ENCODE results near the gene RALGAPA2. TPM values are rescaled to one million over a fixed set of nuclear protein-coding genes. Genes with fewer than 3 reads are reported as not detected.

Gene RALGAPA2
- 9.5 and 12.0 TPM in 2 replicates for total RNA-seq (2014; rRNA removed; shearing (Covaris generic))

DNA sequence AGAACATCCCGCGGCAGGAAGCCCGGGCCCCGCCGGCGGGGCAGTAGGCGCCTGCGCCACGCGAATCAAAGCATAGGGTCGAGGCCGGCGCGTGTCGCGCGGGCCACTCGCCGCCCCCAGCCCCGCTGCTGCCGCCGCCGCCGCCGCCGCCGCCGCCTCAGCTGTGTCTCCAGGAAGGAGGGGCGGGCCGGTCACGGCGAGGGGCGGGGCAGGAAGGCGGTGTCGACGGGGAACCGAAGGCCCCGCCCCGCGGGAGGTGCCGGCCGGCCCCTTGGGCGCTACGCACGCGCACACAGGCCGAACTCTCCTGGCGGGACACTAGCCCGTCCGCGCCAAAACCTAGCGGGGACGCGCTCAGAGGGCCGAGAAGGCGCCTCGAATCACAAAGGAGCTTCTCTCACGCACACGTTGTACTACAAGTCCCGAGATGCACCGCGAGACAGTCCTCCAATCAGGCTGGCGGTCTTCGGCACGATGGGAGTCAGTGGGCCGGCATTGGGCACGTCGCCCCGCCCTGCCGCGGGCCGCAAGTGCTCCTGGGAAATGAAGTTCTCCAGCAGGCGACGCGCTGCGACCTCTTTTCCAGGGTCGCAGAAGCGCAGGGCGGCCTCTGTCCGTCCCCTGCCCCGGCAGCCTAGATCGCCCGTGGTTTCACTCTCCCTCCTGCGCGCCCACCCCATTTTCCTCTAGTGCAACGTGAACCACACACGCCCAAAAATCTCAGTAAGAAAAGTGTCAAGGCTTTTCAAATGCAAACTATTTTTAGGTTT is at the start of gene RALGAPA2:
RALGAPA2 (minus strand) TSS at position 171 of the 770 bp plus-strand sequence; CDS start at position 7, 164 bp downstream.
- peak; percentile 99 for DNase-seq (ENCODE audit: low read depth)

DNA sequence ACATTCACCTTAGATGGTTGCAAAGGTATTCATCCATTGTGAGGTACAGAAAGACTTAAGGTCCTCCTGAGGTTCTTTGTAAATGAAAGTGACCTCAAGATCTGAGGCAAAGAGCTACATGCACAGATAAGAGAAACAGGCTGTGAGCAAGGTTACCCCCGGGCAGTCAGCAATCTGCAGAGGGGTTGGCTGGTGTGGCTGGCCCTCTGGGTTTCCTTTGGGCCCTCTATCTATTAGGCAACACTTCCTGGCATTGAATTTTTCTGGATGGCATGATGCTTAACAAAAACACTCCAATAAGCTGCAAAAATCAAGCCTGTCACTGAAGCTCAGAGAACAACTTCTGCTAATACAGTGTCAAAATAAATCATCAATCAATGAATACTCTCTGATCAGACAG is 48.9 kb upstream of the RALGAPA2 start:
- no peak for DNase-seq (ENCODE audit: low read depth)

DNA sequence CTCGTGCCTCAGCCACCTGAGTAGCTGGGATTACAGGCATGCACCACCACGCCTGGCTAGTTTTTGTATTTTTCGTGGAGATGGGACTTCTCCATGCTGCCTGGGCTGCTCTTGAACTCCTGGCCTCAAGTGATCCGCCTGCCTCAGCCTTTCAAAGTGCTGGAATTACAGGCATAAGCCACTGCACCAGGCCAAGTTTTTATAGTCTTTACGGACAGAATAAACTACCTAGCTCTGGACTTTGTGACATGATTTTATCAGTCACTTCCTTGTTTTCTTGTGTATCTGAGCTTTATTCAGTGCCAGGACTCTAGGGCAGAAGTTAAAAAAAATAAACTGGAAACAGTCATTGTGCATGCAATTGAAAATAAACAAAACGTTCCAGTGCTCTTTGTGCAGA is 46.7 kb upstream of the RALGAPA2 start:
- DNase-seq (ENCODE audit: low read depth), result peak; percentile 58

DNA sequence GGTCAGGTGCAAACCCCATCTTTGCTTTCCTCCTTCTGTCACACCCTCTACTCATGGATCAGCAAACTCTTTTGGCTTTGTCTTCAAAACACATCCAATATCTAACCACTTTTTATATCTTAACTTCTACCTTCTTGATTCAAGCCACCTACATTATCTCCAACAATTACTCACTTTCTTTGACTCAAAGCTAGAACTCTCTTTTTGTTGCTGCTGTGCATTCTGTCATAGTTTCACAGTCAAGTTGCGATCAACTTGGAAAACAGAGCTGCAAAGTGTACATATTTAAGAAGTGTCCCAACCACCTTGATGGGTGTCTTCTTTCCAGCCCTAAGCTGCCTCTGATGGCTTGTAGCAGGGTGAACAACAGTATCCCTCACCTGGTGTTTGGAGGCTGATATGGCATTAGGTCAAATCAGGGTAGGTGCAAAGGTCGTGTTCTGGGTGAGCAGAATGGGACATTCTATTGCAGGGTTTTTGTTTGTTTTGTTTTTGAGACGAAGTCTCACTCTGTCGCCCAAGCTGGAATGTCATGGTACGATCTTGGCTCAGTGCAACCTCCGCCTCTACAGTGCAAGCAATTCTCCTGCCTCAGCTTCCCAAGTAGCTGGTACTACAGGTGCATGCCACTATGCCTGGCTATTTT is 43.4 kb upstream of the RALGAPA2 start:
- no peak for DNase-seq (ENCODE audit: low read depth)

DNA sequence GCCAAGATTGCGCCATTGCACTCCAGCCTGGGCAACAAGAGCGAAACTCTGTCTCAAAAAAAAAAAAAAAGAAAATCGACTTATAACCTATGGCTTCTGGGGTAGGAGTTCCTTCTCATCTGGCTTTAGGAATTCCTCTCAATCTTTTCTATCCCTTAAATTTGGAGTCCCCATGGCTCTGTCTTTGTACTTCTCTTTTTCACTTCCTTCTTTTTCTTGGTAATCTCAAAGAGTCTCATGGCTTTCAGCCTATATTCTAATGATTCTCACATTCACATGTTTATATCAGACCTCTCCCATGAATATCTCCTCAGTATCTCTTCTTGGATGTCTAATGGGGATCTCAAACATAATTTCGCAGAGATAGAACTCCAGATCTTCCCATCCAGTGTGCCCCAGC is 42.8 kb upstream of the RALGAPA2 start:
- DNase-seq (ENCODE audit: low read depth), result no peak

DNA sequence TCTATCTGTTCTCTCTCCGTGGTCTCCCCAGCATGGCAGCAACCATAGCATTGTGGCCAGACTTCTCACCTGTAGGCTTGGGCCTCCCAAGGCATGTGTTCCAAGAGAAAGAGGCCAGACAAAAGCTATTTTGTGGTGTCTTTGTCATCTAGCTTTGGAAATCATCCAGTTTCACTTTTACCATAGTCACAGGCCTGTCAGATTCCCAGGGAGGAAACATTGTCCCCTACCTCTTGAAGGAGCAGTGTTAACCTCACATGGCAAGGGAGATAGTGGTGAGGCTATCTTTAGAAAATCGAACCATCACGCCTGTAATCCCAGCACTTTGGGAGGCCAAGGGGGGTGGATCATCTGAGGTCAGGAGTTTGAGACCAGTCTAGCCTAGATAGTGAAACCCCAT is 42.3 kb upstream of the RALGAPA2 start:
- no peak for DNase-seq (ENCODE audit: low read depth)

DNA sequence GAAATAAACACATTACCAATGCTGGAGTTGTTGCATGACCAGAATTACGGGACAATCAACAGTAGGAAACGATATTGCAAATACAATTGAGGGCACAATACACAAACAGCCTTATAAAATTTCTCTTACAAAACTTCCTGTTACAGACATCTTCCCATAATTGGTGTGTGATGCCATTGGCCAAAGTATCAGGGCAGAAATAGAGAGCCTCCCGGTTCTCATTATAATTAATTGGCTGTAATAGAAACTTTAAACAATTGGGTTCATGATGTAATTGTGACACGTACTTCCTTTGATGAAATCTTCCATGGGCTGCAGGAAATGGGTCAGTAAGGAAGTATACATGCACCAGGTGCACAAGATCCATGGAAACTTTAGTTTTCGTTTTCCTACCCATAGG is 40.3 kb upstream of the RALGAPA2 start:
- DNase-seq (ENCODE audit: low read depth), result no peak

DNA sequence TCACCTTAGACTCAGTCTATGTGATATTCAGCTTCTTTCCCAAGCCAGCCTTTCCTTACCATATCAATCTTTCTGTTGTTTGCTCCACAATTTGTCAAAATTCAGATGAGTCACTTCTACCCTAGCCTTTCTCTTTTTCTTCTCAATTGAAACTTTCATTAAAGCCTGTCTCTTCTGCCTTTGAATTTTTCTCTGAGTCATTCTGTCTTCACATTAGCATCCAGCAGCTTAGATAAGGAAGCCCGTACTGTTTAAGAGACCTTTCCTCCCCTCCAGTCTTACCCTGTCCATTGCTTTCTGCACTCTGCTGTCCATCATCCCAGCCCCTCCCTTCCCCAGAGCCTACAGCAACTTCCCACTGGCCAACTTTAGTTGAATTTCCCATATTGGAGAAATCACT is 34.9 kb upstream of the RALGAPA2 start:
- DNase-seq (ENCODE audit: low read depth), result no peak

DNA sequence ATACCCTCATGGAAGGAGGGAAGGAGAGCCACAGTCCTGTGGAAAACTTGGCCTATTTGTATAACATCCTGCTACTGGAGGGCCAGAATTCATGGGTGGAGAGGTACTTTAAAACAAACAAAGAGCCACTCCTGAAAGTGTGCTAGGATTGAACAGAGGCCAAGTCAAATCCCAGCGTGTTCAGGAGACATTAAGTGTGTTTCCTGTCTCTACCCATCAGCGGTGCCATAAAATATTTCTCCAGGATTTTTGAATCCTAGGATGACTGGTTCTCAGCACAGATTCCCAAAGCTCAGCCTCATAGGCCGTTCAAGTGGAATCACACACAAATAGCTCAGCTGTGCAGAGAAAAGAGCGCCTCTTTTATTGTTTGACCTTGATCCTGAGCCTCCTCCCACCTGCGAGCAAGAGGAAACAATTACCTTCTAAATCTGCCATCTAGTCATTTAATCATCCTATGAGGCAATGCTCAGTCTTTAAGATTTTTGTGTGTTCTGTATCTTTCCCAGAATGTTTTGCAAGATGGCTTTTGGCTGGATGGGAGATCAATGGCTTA is 31.8 kb upstream of the RALGAPA2 start:
- no peak for DNase-seq (ENCODE audit: low read depth)

DNA sequence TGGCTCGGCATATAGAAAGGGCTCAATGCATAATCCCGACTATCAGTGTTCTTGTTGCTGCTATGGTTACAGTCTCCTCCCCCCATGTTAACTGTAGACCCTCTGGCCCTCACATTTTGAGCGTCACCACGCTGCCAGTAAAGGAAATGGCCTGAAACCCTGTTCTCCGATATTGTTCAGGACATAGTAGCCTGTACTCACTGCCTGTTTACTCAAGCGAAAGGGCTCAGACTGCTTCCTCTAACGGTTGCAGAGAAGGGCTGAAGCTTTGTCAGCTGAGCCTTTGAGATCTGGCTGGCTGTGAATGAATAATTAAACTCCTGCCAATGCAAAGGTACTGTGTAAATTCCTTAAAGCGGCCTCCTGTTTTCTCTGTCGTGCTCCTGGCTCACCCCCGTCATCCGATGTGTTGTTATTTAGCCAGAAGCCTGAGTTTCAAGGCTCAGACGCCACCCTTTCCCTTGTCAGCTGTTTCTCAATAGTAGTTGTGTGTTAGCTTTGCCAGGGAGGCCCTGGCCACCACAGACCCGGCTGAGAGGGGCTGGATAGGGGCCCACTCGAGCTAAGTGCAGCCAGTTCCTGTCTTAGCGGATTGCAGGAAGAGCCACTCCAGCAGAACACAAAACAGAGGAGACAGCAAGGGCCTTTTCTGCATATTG is 31.2 kb upstream of the RALGAPA2 start:
- DNase-seq (ENCODE audit: low read depth), result no peak

DNA sequence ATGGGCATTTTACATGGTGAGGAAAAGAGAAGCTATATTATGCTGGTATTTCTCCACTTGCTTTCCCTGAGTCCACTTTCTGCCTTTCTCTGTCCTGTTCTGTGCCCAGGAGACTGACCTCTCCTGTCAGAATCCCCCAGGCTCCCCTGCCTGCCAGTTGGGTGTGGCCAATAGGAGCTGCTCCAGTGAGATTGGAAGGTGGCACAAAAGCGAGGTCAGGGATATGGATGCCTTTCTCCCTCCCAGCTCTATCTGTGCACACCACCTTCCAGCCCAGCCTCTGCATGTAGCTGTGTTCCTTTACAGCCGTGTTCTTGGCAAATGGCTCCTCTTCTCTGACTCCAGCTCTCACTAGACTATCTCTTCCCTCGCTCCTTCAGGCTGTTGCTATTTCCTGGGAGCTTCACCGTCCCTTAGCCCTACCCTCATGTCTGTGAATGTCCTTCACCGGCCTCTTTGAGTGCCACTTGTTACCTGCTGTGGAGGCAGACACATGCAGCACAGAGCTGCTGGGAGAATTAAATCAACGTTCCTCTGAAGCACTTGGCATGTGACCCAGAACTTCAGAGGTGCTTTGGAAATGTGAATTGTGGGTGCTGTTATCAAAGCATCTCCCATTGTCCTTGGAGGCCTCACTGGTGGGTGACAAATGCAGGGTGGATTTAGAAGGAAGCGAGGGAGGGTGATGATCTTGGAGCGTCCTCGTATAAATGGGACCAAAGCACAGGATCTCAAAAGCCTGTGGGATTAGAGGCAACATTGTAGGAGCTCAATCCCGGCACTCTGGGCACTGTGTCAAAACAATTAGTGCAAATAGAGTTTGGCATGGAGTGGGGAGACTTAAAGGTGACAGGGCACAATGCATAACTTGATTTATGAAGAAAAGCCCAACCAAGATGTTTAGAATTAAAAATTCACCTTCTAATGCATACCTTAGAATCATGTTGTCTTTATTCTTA is 28.9 kb upstream of the RALGAPA2 start:
- no peak for DNase-seq (ENCODE audit: low read depth)

DNA sequence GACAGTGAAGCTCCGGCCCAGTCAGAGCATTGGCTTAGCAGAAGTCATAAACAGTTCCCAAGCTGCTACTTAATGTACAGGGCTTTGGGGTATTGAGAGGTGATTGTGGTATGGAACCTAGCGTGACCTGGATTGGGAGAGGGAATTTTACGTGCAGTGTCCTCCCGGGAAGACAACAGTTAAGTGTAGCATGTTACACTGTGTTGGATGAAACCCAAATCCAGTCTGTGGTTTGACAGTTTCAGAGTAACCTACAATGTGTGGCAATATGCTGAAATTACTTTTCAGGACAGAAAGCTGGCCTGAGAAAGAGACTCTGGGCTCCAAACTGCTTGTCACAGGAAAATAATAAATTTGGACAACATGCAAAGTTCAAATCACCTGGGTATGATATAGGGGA is 28.1 kb upstream of the RALGAPA2 start:
- DNase-seq (ENCODE audit: low read depth), result no peak

DNA sequence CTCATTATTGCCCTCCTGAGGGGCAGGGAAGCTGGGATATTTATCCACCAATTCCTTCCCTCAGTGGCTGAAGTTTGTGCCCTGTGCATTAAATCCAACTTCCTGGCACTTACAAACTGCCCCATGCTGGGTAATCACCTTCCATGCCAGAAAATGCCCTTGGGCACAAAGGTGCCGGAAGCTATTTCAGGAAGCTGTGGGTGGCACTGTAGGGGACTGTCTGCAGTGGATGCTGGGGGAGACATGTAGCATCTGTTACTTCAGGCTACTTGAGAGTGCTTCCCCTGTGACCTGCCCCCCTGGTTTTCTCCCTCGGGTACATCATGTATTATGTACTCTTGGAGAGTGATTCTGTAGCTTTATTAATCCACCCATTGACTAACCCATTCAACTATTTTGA is 24.7 kb upstream of the RALGAPA2 start:
- DNase-seq (ENCODE audit: low read depth), result no peak

DNA sequence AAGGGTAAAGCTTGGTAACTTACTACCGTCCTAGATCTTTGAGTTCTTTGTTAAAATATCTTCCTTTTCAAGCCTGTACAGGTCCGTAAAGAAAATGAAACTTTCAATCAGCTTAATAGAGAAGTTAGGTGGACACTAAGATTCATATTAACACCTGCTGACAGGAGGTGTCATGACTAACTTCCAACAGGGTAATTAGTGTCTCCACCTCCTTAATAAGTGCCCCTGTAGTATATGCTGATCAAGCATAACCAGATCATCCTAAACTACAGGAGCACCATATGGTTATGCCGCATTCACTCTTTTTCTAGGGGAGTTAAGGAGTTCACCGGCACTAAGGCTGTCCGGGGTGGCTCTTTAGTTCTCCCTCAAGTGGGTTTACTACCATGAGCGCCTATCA is 23.9 kb upstream of the RALGAPA2 start:
- DNase-seq (ENCODE audit: low read depth), result no peak

DNA sequence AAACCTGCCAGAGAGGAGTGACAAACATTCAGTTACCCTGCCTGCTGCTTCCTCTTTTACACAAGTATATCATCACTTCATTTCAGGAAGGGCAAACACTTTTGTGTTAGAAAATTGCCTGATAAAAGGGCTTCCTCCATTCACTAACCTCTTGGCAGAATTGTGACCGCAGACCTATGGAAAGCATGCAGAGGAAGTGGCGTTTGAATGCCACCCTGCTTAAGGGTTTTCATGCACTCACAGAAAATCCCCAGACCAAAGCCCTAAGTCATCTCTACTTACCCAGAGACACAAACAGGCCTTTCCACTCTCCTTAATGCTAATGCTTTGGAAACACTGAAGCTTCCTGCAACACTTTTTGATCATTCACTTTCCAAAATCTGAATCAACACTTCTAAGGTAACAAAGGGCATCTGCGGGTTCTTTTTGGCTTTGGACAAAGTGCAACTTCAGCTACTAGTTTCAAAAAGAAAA is 22.1 kb upstream of the RALGAPA2 start:
- no peak for DNase-seq (ENCODE audit: low read depth)

DNA sequence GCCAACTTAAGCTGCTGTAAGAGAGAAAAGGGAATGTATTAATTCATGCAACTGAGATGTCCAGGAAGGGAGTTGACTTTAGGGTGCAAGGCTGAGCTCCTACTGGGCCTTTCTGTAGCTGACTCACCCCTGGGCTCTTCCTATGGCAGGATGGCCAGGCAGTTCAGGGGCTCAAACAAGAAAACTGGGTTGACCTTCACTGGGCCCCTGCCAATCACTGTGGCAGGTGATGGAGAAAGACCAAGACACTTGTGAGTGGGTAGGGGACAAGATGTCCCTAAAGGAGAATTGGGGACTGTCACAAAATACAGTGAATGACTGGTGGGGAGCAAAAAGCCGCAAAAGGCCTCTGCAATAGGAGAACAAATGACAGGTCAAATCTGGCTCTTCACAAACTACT is 21.5 kb upstream of the RALGAPA2 start:
- no peak for DNase-seq (ENCODE audit: low read depth)

DNA sequence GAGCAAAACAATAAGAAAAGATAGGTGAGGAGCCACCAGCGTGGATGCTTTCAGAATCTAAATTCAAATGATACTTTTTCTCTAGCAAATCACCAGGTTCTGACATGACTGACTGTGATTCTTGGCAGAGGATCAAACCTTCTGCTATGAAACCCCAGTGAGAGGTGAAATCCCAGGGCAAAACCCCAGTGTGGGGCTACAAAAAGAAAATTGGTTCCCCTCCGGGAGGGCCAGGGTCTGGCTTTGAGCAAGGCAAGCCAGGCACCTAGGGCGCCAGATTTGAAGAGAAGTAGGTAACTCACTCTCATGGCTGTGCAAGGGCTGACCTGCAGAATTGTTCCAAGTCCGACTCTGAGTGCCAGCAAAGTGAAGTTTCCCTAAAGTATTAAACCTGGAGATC is 20.2 kb upstream of the RALGAPA2 start:
- peak; percentile 39 for DNase-seq (ENCODE audit: low read depth)

DNA sequence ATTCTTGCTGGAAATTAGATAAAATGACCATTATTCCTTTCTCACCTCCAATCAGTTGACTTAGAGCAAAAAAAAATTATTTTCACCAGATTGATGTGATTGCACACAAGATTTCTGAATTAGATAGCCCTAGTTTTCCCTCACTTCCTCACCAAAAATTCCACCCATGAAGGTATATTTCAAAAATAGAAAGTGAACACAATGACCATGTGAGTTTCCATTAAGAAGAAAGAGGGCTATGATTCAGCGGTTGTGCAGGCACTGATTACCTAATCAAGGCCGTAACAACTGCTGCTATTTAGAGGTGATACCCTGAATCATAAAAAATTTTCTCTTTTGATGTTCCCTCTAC is 19.5 kb upstream of the RALGAPA2 start:
- DNase-seq (ENCODE audit: low read depth), result peak; percentile 66

DNA sequence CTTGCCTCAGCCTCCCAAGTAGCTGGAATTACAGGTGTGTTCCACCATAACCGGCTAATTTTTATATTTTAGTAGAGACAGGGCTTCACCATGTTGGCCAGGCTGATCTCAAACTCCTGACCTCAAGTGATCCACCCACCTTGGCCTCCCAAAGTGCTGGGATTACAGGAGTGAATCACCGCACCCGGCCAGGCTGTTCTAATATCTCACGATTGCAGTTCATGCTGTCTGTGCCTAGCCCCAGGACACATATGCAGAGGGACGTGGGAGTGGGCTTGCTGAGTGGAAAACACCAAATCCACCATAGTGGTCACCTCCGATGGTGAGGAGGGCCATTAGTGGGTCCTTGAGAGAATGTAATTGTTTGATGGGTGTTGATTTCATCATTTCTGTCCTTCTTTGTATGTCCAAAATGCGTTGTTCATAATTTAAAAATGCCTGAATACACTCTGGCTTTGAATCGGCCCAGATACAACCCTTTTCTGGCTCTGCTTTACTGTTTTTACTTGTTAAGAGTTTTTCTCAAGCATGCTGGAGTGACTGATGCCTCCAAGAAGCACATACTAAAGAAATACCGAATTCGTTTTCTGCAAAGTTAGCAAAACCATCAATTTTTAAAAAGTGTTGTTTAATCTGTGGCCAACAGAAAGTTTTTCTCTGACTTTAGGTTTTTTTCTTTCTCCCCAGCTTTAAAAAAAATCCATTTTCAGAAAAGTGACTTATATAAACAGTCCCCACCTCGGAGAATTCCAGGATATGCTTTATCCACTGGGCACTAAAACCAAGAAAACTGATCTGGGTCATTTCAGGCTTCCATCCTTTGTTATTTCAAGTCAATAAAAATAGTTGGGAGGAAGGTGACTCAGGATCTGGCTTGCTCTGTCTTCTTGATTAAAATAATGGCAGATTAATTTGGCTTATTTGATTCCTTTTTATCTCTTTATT is 18.8 kb upstream of the RALGAPA2 start:
- DNase-seq (ENCODE audit: low read depth), result peak; percentile 74

DNA sequence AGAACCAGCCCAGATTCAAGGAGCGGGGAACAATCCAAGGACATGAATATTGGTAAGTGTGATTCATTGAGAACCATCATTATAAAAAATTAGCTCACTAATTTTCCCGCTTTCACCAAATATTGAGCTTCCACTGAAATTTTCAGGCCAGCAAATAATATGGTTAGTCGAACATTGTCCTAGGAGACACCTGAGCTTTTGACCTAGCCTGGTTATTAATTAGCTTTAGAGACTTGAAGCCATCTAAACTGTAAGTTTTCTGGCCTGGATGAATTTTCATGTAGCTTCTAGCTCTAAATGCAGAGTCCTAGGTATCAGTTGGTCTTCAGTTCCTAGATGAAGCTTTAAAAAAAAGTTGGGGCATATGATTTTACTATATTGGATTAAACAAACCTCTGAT is 17.1 kb upstream of the RALGAPA2 start:
- no peak for DNase-seq (ENCODE audit: low read depth)

All from M059J (cell line).